Esophagus mucosa (tissue), 1 donor: Measurements from ENCODE around the gene LRBA. TPM values are rescaled to one million over a fixed set of nuclear protein-coding genes. Genes with fewer than 3 reads are reported as not detected.

Experiments used
- ATAC-seq: fragments of 200-7000 bp; cut with Tn5 transposase; one replicate; pipeline ENCODE4 v1.9.1; 2020
- total RNA-seq: library from RNA; stranded (reverse); gene quantifications from one replicate; pipeline ENCODE4 v1.2.4, GENCODE V29; 2023
- donor health status: DM: yes; HTN: yes; CAD: no.

Gene LRBA
- total RNA-seq, 1 donor from 2014 or later, result 41.1 TPM

GRCh38 chr4:150308824-150309472, 706.1 kb downstream of the LRBA start:
- no peak for ATAC-seq

- ATAC-seq, result no peak
Measured at GRCh38 chr4:150306719-150307118, 708.4 kb downstream of the LRBA start.

- no peak for ATAC-seq
Measured at GRCh38 chr4:150305995-150306394, 709.1 kb downstream of the LRBA start.

- ATAC-seq, result no peak
Measured at GRCh38 chr4:150302553-150302952, 712.5 kb downstream of the LRBA start.

- ATAC-seq, result no peak
Measured at GRCh38 chr4:150299816-150300215, 715.3 kb downstream of the LRBA start.

GRCh38 chr4:150297861-150298474, 717.1 kb downstream of the LRBA start:
- peak; percentile 43 for ATAC-seq

- ATAC-seq, result no peak
Measured at GRCh38 chr4:150289881-150290280, 725.2 kb downstream of the LRBA start.

- ATAC-seq, result no peak
Measured at GRCh38 chr4:150289198-150289597, 725.9 kb downstream of the LRBA start.

GRCh38 chr4:150286656-150287055, 728.4 kb downstream of the LRBA start:
- no peak for ATAC-seq

- ATAC-seq, result no peak
Measured at GRCh38 chr4:150283689-150284088, 731.4 kb downstream of the LRBA start.

GRCh38 chr4:150280975-150281374, 734.1 kb downstream of the LRBA start:
- no peak for ATAC-seq

GRCh38 chr4:150280081-150280895, 734.8 kb downstream of the LRBA start:
- ATAC-seq, result peak; percentile 79

- ATAC-seq, result no peak
Measured at GRCh38 chr4:150278206-150278605, 736.9 kb downstream of the LRBA start.

- no peak for ATAC-seq
Measured at GRCh38 chr4:150268444-150268843, 746.6 kb downstream of the LRBA start.

GRCh38 chr4:150265806-150266205, 749.3 kb downstream of the LRBA start:
- no peak for ATAC-seq

- ATAC-seq, result no peak
Measured at GRCh38 chr4:150264595-150265161, 750.4 kb downstream of the LRBA start.

- peak; percentile 31 for ATAC-seq
Measured at GRCh38 chr4:150262611-150263010, 752.5 kb downstream of the LRBA start.

- ATAC-seq, result no peak
Measured at GRCh38 chr4:150261571-150261970, 753.5 kb downstream of the LRBA start.

- no peak for ATAC-seq
Measured at GRCh38 chr4:150259861-150260567, 755.1 kb downstream of the LRBA start.

- peak; percentile 6 for ATAC-seq
Measured at GRCh38 chr4:150258569-150258968, 756.5 kb downstream of the LRBA start.

- peak; percentile 86 for ATAC-seq
Measured at GRCh38 chr4:150256841-150257730, 758.0 kb downstream of the LRBA start.

GRCh38 chr4:150256225-150256620, 758.9 kb downstream of the LRBA start:
- no peak for ATAC-seq
